GM12878 (cell line): ENCODE results near the gene NFATC1.

ENCODE experiments used
- CTCF ChIP-seq, 3 experiments: IDR thresholded peaks in 2 of 3; conservative IDR thresholded peaks in 1 of 3; 2 replicates each; pipeline ENCODE4 v1.5.1; 2011; ENCODE audit warnings: low read depth in 3 of 3, low read length in 3 of 3, mild to moderate bottlenecking in 3 of 3, control low read depth in 2 of 3, moderate library complexity in 2 of 3, inconsistent platforms in 1 of 3, mixed read lengths in 1 of 3; ENCODE audit not compliant: control insufficient read depth in 2 of 3, insufficient read depth in 1 of 3; ENCODE audit errors: extremely low read depth in 1 of 3
- PAX5 ChIP-seq: IDR thresholded peaks from 2 replicates; pipeline ENCODE4 v1.6.1; 2011; ENCODE audit warnings: low read depth, low read length, borderline replicate concordance

GRCh38 chr18:79555885-79556284, 160.2 kb downstream of the NFATC1 start:
- no peak for TF ChIP-seq CTCF (IDR thresholded peaks at IDR 0.05 in 2 of 3, conservative IDR thresholded peaks at IDR 0.05 in 1 of 3; ENCODE audit: control insufficient read depth in 2 of 3, extremely low read depth in 1 of 3, insufficient read depth in 1 of 3, low read depth in 3 of 3, low read length in 3 of 3)
- no peak for TF ChIP-seq PAX5
